KMS-11 (cell line): Measurements from ENCODE around the gene MEGF6.

Experiments
- H2AFZ ChIP-seq: fragments of 200-600 bp; sonication (generic); 2 replicates; pipeline ENCODE4 v1.6.1; 2016; ENCODE audit warnings: antibody characterized with exemption, mixed run types, low read depth
- H3K27ac ChIP-seq: fragments of 200-600 bp; sonication (generic); 2 replicates; pipeline ENCODE4 v1.6.1; 2016; ENCODE audit warnings: mild to moderate bottlenecking, mixed run types
- H3K27me3 ChIP-seq: fragments of 200-600 bp; sonication (generic); 2 replicates; pipeline ENCODE4 v1.6.1; 2017; ENCODE audit warnings: mild to moderate bottlenecking, low read depth, mixed run types, moderate library complexity; ENCODE audit not compliant: insufficient read depth
- H3K36me3 ChIP-seq: fragments of 200-600 bp; sonication (generic); 2 replicates; pipeline ENCODE4 v1.6.1; 2017; ENCODE audit warnings: mild to moderate bottlenecking, mixed run types; ENCODE audit not compliant: insufficient read depth
- H3K4me1 ChIP-seq: fragments of 200-600 bp; sonication (generic); 2 replicates; pipeline ENCODE4 v1.6.1; 2016; ENCODE audit warnings: mild to moderate bottlenecking, low read depth, mixed run types; ENCODE audit not compliant: poor library complexity, severe bottlenecking
- H3K4me2 ChIP-seq: fragments of 200-600 bp; sonication (generic); 2 replicates; pipeline ENCODE4 v1.7.0; 2016; ENCODE audit warnings: mild to moderate bottlenecking, mixed run types
- H3K4me3 ChIP-seq: fragments of 200-600 bp; sonication (generic); IDR thresholded peaks from 2 replicates; pipeline ENCODE4 v1.6.1; 2017; ENCODE audit warnings: low read depth, low read length, mixed read lengths; ENCODE audit not compliant: insufficient read depth
- H3K79me2 ChIP-seq: fragments of 200-600 bp; sonication (generic); 2 replicates; pipeline ENCODE4 v1.6.1; 2016; ENCODE audit warnings: low read depth, mixed run types; ENCODE audit not compliant: insufficient read depth
- H3K9ac ChIP-seq: fragments of 200-600 bp; sonication (generic); 2 replicates; pipeline ENCODE4 v1.6.1; 2016; ENCODE audit warnings: mild to moderate bottlenecking, mixed run types
- H4K20me1 ChIP-seq: fragments of 200-600 bp; sonication (generic); 2 replicates; pipeline ENCODE4 v1.6.1; 2016; ENCODE audit warnings: mild to moderate bottlenecking, mixed run types; ENCODE audit not compliant: insufficient read depth
- CTCF ChIP-seq: fragments of 200-600 bp; sonication (generic); conservative IDR thresholded peaks from 2 replicates; pipeline ENCODE4 v1.6.1; 2017; ENCODE audit warnings: low read depth, mild to moderate bottlenecking, antibody characterized with exemption, low read length, moderate library complexity, mixed read lengths

Gene MEGF6

DNA sequence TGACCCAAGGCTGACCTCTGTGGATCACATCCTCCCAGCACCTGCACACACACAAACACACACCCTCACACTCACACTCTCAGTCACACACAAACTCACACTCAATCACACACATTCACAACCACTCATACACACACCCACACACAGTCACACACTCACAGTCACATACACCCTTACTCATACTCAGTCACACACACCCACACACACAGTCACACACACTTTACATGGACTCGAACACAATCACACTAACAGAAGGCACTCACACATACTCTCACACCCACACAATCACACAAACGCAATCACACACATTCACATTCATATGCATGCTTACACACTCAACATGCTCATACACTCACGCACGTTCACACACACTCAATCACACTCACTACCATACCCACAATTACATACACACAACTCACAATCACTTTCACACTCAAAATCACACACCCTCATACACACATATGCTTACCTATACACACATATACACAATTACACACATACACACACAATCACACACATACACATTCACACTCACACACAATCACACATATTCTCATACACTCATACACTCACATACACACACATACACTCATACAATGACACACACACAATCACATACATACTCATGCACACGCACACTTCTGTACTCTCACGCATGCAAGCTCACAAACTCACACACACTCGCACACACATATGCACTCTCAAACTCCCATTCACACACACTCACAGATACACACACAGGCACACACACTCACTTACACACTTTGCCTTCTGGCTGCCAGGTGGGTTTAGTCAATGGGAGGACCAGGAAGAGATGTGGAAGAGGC lies 6.1 kb downstream of the MEGF6 start:
- no peak for TF ChIP-seq CTCF
- no peaks in the 10 kb centered on the region for H3K36me3 ChIP-seq
- peaks cover 98% of the 10 kb centered on the region for H3K27me3 ChIP-seq
- no peaks in the 10 kb centered on the region for H3K4me1 ChIP-seq
- no peaks in the 10 kb centered on the region for H3K79me2 ChIP-seq
- H3K27ac ChIP-seq = no peak overlapping the region
- H4K20me1 ChIP-seq = no peaks in the 10 kb centered on the region
- no peak overlapping the region for H3K4me2 ChIP-seq
- no peak overlapping the region for H3K9ac ChIP-seq
- H3K4me3 ChIP-seq = no peak overlapping the region
- no peak overlapping the region for H2AFZ ChIP-seq

DNA sequence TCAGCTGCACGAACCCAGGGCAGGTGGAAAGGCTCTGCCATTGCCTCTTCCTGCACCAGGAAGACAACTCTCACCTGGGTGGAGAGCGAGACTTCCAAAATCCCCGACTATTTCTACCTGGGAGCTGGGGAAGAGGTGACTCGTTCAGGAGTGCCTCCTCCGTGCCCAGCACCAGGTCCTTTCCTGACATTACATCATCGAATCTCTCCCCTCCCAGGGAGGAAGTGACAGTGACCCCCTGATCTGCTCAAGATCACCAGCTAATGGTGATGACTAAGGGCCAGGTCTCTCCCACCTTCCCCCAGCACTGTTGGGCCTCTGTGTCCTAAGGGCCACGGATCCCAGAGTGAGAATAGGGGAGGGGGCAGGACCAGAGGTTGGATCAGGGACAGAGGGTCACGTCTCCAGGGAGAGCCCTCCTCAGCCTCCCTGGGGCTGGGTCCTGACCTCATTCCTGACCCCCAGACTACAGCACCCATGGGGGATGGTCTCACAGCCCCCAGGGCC lies 6.8 kb downstream of the MEGF6 start:
- TF ChIP-seq CTCF = no peak
- no peak overlapping the region for H3K4me2 ChIP-seq
- H2AFZ ChIP-seq = no peak overlapping the region
- no peaks in the 10 kb centered on the region for H3K36me3 ChIP-seq
- peaks cover 97% of the 10 kb centered on the region for H3K27me3 ChIP-seq
- no peak overlapping the region for H3K4me3 ChIP-seq
- H3K9ac ChIP-seq = no peak overlapping the region
- H4K20me1 ChIP-seq = no peaks in the 10 kb centered on the region
- H3K4me1 ChIP-seq = no peaks in the 10 kb centered on the region
- H3K27ac ChIP-seq = no peak overlapping the region
- H3K79me2 ChIP-seq = no peaks in the 10 kb centered on the region

GRCh38 chr1:3603571-3604467 lies 7.5 kb downstream of the MEGF6 start:
- no peak overlapping the region for H3K4me3 ChIP-seq
- H3K79me2 ChIP-seq = no peaks in the 10 kb centered on the region
- H4K20me1 ChIP-seq = no peaks in the 10 kb centered on the region
- no peaks in the 10 kb centered on the region for H3K36me3 ChIP-seq
- H3K27me3 ChIP-seq = peaks cover 97% of the 10 kb centered on the region
- H3K4me1 ChIP-seq = no peaks in the 10 kb centered on the region
- no peak overlapping the region for H3K27ac ChIP-seq
- H3K4me2 ChIP-seq = no peak overlapping the region
- H2AFZ ChIP-seq = no peak overlapping the region
- no peak for TF ChIP-seq CTCF
- no peak overlapping the region for H3K9ac ChIP-seq

GRCh38 chr1:3603156-3603555 lies 8.2 kb downstream of the MEGF6 start:
- H3K36me3 ChIP-seq = no peaks in the 10 kb centered on the region
- H3K27ac ChIP-seq = no peak overlapping the region
- H2AFZ ChIP-seq = no peak overlapping the region
- no peak overlapping the region for H3K9ac ChIP-seq
- no peaks in the 10 kb centered on the region for H4K20me1 ChIP-seq
- no peaks in the 10 kb centered on the region for H3K79me2 ChIP-seq
- no peak for TF ChIP-seq CTCF
- H3K4me3 ChIP-seq = no peak overlapping the region
- H3K4me2 ChIP-seq = no peak overlapping the region
- H3K4me1 ChIP-seq = no peaks in the 10 kb centered on the region
- H3K27me3 ChIP-seq = peaks cover 96% of the 10 kb centered on the region
